T47D (cell line): Measurements from ENCODE around the gene KCNK16.

Source experiments
- DNase-seq, 2 experiments: peaks; one replicate each; pipeline versions ENCODE4 v3.0.0 to v3.0.0-alpha.2; 2011 to 2012; ENCODE audit warnings: low read depth in 1 of 2, low spot score in 1 of 2
- JUND ChIP-seq: IDR thresholded peaks from 2 replicates; pipeline ENCODE4 v1.6.1; 2012; ENCODE audit warnings: low read depth
- in situ Hi-C: cut with HindIII; loops from 2 replicates; pipeline ENCODE4 v1.10.0; 2016; ENCODE audit warnings: low sequenced_read_pairs, low pct_unique_long_range_greater_than_20kb

KCNK16 gene

DNA sequence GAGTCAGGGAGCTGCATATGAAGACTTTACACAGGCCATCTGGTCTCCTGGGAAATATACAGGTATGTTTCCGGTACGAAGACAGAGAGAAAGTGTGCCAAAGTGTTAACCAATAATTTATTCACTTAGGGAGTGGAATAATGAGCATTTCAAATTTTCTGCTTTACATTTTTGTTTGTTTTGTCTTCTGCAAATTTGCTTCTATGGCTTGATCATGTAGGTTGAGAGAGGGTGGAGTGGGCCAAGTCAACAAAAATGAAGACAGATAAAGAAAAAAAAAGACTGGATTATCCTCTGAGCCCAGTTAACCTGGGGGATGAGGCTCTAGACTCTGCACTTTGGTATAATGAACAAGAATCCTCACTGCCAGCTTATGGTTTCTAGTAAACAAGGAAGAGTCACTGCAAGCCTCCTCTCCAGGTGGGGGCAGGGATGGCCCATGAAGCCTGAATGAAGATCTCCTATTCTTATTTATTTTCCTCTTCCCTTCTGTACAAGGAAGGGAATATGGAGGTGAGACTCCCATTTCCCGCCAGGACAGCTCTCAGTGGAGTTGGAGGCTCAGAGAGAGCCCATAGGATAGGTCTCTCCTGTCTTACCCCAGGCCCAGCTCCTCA is 46.0 kb downstream of the KCNK16 start:
- in situ Hi-C loops = no loop called here
- DNase-seq = no peak
- no peak for TF ChIP-seq JUND

DNA sequence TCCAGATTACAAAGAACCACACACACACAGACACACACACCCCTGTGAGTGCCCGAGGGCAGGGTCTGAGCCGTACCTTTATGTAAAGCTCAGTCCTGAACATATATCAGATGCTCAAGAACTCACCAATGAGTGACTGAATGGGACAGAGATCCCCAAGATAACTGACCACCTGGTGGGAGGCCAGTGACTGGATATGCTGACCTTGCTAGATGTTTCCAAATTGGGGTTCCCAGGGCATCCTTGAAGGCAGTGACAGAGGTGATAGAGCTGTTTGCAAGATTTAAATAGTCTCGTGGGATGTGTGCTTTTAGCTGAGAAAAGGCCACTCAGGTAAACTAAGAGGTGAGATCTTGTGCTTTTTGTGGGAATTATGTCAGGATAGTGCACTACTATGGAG is 47.6 kb downstream of the KCNK16 start:
- in situ Hi-C loops = no loop called here
- TF ChIP-seq JUND = no peak
- peak in 1 of 2 experiments; percentile 35 for DNase-seq

DNA sequence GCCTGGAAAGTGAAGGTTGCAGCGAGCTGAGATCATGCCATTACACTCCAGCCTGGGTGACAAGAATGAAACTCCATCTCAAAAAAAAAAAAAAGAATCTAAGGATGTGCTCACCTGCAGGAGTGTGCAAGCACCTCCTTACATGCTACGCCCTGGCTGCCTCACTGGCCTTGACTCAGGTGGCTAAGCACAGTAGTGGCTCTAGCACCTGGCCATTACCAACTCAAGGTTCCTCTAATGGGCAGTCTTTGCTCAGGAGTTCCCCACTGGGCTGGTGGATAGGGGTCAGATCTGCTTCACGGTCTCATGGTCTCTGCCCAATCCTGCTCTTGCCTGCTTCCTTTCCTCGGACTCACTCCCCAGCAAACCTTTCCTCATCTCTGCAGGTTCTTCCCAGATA is 48.0 kb downstream of the KCNK16 start:
- in situ Hi-C loops = no loop called here
- TF ChIP-seq JUND = no peak
- no peak for DNase-seq

DNA sequence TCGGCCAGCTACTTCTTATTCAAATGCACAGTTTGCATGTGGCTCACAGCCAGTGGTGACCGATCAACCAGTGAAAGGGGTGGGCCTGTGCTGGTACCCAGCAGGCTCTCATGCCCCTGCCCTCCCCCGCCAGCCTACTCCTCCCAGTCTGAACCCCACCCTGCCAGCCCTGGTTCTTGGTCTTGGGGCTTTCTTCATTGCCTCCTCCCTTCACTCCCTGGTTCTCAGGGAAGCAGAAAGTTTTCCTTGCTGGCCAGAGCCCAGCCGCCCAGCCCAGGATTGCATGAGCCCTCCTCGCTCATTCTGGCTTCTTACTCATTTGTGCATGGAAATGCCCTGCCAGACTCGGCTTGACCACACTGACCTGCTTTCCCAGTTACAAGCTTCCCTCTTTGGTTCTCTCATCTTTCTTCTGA is 49.1 kb downstream of the KCNK16 start:
- DNase-seq = no peak
- in situ Hi-C loops = no loop called here
- no peak for TF ChIP-seq JUND

GRCh38 chr6:39269961-39270360 is 52.5 kb downstream of the KCNK16 start:
- TF ChIP-seq JUND = no peak; the same call in 1 of the 2 replicates
- in situ Hi-C loops = no loop called here

GRCh38 chr6:39268721-39269120 is 53.8 kb downstream of the KCNK16 start:
- no peak for TF ChIP-seq JUND
- peak in 1 of 2 experiments; percentile 82 for DNase-seq
- in situ Hi-C loops = no loop called here

More at GRCh38 chr6:39269961-39270360, 52.5 kb downstream of the KCNK16 start:
- peak in 1 of 2 experiments; percentile 96 for DNase-seq

GRCh38 chr6:39268171-39268570 is 54.3 kb downstream of the KCNK16 start:
- in situ Hi-C loops = no loop called here
- DNase-seq = no peak
- no peak for TF ChIP-seq JUND

DNA sequence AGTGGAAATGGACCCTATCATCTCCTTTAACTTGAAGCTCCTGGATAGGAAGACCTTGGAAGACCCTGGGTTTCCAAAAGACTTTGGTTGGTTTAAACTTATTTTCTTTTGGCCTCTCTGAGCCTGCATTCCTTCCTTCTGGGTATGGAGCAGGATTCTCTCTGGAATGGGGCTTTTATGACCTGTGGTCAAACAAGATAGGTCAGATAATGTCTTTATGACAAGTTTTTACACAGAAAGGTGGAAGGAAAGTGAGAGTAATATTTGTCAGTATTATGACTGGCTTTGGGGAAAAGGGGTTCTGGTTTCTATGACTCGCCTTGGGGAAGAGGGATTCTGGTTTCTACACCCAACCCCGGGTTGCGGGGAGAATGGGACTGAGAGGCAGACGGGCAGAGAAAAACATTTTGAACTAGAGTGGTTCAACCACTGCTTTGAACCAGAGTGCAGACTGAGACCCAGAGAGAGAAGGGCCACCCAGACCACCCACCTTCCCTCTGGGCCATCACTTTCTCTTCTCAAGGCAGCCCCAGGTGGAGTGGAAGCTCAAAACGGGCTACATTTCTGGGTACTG is 55.6 kb downstream of the KCNK16 start:
- TF ChIP-seq JUND = peak; percentile 51; the same call in 1 of the 2 replicates
- peak in 1 of 2 experiments; percentile 88 for DNase-seq
- in situ Hi-C loops = no loop called here

- in situ Hi-C loops = no loop called here
- no peak for TF ChIP-seq JUND
- DNase-seq = peak in 1 of 2 experiments; percentile 79
Observed at GRCh38 chr6:39266375-39266774, 56.1 kb downstream of the KCNK16 start.
